Body of pancreas (tissue), 4 donors: Measurements from ENCODE around the gene C16orf95. TPM values are rescaled to one million over a fixed set of nuclear protein-coding genes. Genes with fewer than 3 reads are reported as not detected.
"Not testable (repeated sequence)": the region's sequence is repeated elsewhere in the genome, so short reads cannot be mapped to it uniquely, and the experiment has no call there.

Experiments used
- ATAC-seq: fragments of 150-250 bp; one replicate; pipeline ENCODE4 v1.9.1; 2016
- DNase-seq, 4 donors: peaks; one replicate each; pipeline ENCODE4 v3.0.0-alpha.2; 2019
- H3K27ac ChIP-seq, 4 donors: fragments of 200-600 bp; sonication (generic); 1 replicate in 3 of 4; 2 replicates in 1 of 4; pipeline versions ENCODE4 v1.5.1 to v1.6.1; 2016 to 2019; ENCODE audit warnings: mild to moderate bottlenecking in 1 of 4, mixed read lengths in 1 of 4, moderate library complexity in 1 of 4
- H3K27me3 ChIP-seq, 2 donors: fragments of 200-600 bp; sonication (generic); one replicate each; pipeline ENCODE4 v1.6.0; 2016; ENCODE audit warnings: mild to moderate bottlenecking in 1 of 2
- H3K36me3 ChIP-seq, 2 donors: fragments of 200-600 bp; sonication (generic); replicated peaks in 1 of 2; 2 replicates each; pipeline ENCODE4 v1.5.1; 2016; ENCODE audit warnings: low read depth in 2 of 2; ENCODE audit not compliant: insufficient read depth in 1 of 2
- H3K4me1 ChIP-seq: fragments of 200-600 bp; sonication (generic); one replicate; pipeline ENCODE4 v1.6.0; 2016
- H3K4me3 ChIP-seq, 2 donors: fragments of 200-600 bp; sonication (generic); 1 replicate in 1 of 2; 2 replicates in 1 of 2; pipeline ENCODE4 v1.5.1; 2016 to 2019
- H3K9me3 ChIP-seq, 3 donors: fragments of 200-600 bp; sonication (generic); 1 replicate in 2 of 3; 2 replicates in 1 of 3; pipeline ENCODE4 v1.5.1; 2016
- POLR2A ChIP-seq, 3 donors: fragments of 450-650 bp; IDR thresholded peaks; one replicate each; pipeline ENCODE4 v1.6.1; 2016; ENCODE audit warnings: antibody characterized with exemption in 3 of 3, mild to moderate bottlenecking in 2 of 3
- WGBS, 2 donors: methylation state at CpG; one replicate each; pipeline ENCODE4 v1.1.5; 2017; 5-methylcytosine and 5-hydroxymethylcytosine counted together
- intact Hi-C: fragments of 100-400 bp; cut with DNase I; formaldehyde crosslinking; loops from one replicate; pipeline ENCODE4 v1.15.1; 2023
- total RNA-seq, 2 donors: library from RNA; depleted of rRNA; stranded (reverse); fragments of >200 nt; gene quantifications; one replicate each; pipeline ENCODE4 v1.1.0, GENCODE V29; 2016
- TF ChIP-seq, protein P1 (sequence below), 7 experiments: fragments of 450-650 bp in 4 of 7; fragments of 200-600 bp in 3 of 7; sonication (generic) in 3 of 7; IDR thresholded peaks; one replicate each; pipeline ENCODE4 v1.5.1; 2016 to 2019; ENCODE audit warnings: antibody characterized with exemption in 7 of 7

Gene C16orf95
- total RNA-seq, 2 donors from 2014 or later, result 1.3 to 2.0 TPM

DNA sequence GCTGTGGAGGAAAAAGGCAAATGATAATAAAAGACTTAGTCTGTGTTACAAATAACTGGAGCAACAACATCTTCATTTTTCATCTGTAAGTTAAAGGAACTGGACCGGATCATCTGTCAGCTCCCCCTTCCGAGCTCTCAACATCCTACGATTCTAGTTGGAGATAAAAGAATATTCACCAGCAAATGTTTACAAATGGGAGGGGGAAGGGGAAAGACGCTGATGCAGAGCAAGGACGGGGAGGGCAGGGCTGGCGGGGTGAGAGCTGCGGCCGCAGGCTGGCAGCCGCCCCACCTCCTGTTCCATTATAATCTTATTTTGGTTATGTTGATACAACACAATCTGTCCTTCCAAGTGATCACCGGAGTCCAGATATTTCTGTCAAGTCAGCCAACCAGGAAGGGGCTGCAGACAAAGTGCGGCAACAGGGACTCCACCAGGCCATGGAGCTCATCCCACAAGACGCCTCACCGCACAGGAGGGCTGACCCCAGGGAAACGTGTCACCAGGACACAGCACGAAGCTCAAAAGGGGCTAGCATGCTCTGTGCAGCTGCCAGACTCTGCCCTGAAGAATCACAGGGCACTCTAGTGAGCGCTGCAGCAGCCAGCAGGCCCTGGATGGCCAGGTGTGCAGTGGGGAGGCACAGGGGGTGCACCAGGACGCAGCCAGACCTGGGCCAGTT lies 46.7 kb upstream of the C16orf95 start:
- H3K27me3 ChIP-seq, result no peaks in the 10 kb centered on the region
- TF ChIP-seq, protein P1, sequence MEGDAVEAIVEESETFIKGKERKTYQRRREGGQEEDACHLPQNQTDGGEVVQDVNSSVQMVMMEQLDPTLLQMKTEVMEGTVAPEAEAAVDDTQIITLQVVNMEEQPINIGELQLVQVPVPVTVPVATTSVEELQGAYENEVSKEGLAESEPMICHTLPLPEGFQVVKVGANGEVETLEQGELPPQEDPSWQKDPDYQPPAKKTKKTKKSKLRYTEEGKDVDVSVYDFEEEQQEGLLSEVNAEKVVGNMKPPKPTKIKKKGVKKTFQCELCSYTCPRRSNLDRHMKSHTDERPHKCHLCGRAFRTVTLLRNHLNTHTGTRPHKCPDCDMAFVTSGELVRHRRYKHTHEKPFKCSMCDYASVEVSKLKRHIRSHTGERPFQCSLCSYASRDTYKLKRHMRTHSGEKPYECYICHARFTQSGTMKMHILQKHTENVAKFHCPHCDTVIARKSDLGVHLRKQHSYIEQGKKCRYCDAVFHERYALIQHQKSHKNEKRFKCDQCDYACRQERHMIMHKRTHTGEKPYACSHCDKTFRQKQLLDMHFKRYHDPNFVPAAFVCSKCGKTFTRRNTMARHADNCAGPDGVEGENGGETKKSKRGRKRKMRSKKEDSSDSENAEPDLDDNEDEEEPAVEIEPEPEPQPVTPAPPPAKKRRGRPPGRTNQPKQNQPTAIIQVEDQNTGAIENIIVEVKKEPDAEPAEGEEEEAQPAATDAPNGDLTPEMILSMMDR (IDR thresholded peaks at IDR 0.05), result no peak
- no peak for TF ChIP-seq POLR2A (IDR thresholded peaks at IDR 0.05)
- no peak overlapping the region for H3K4me3 ChIP-seq
- peak overlapping the region in 2 of 4 donors; percentile 19 to 62 for H3K27ac ChIP-seq
- H3K36me3 ChIP-seq, result peaks cover 0 to 6% of the 10 kb centered on the region in 2 donors
- ATAC-seq (peak; percentile 63), DNase-seq (peak; percentile 31 to 60 (median 39))
- H3K9me3 ChIP-seq, result no peaks in the 10 kb centered on the region
- WGBS, 2 donors, result 29 to 36% methylated on average over 10 to 17 of the region's 17 CpGs
- intact Hi-C loops, result no loop called here
- peaks cover 15% of the 10 kb centered on the region for H3K4me1 ChIP-seq

DNA sequence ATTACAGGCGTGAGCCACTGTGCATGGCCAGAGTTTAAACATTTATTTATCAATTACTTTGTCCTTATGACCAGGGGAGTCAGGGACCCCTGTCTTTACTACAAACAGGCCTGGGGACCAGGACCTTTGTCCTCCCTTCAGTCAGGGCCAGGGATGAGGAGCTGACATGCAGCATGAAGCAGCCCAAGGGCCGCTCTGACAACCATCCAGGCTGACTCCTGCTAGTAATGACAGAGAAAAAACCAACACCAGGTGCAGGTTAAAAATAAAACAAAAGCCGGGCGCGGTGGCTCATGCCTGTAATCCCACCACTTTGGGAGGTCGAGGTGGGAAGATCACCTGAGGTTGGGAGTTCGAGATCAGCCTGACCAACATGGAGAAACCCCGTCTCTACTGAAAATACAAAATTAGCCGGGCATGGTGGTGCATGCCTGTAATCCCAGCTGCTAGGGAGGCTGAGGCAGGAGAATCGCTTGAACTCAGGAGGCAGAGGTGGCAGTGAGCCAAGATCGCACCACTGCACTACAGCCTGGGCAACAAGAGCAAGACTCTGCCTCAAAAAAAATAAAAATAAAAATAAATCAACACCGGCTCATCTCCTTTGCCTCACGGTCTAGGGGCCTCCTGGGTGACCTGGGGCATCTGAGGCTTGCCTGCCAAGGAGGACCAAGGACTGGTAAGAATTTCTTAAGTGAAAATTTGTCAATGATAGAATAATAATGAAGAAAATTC lies 45.8 kb upstream of the C16orf95 start:
- H3K4me1 ChIP-seq, result peaks cover 15% of the 10 kb centered on the region
- H3K9me3 ChIP-seq, H3K4me3 ChIP-seq, ATAC-seq, intact Hi-C loops, DNase-seq, H3K27me3 ChIP-seq: not testable (repeated sequence)
- H3K27ac ChIP-seq, result peak overlapping the region in 1 of 4 donors; percentile 9
- H3K36me3 ChIP-seq, result peaks cover 0 to 12% of the 10 kb centered on the region in 2 donors
- WGBS, 2 donors, result 93 to 96% methylated on average over 13 of the region's 13 CpGs

DNA sequence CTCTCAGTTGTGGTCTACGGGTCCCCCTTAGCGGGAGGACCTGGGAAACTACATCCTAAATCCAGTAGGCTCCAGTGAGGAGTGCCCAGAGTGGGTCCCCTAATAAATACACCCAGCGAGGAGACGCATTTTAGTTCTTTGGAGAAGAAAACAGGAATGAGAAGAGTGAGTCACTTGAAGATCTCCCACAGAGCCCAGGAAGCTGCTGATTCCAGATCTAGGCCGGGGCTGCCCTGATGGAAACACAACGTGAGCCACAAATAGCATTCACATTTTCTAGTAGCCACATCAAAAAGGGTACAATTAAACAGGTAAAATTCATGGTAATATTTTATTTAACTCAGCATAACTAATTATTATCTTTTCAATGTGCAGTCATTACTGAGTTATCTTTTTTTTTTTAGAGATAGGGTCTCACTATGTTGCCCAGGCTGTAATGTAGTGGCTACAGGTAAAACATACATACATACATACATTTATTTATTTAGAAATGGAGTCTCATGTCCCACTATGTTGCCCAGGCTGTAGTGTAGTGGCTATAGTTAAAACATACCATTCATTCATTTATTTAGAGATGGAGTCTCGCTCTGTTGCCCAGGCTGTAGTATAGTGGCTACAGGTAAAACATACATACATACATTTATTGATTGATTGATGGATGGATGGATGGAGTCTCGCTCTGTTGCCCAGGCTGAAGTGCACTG lies 44.9 kb upstream of the C16orf95 start:
- DNase-seq (no peak), ATAC-seq (no peak)
- H3K36me3 ChIP-seq, result peaks cover 0 to 13% of the 10 kb centered on the region in 2 donors
- H3K4me3 ChIP-seq, result no peak overlapping the region
- H3K4me1 ChIP-seq, result peaks cover 15% of the 10 kb centered on the region
- no peak overlapping the region for H3K27ac ChIP-seq
- WGBS, 2 donors, result 91 to 96% methylated on average over 8 of the region's 8 CpGs
- no peaks in the 10 kb centered on the region for H3K27me3 ChIP-seq
- TF ChIP-seq, protein P1 (IDR thresholded peaks at IDR 0.05), result no peak
- no peak for TF ChIP-seq POLR2A (IDR thresholded peaks at IDR 0.05)
- intact Hi-C loops, result no loop called here
- H3K9me3 ChIP-seq, result no peaks in the 10 kb centered on the region

DNA sequence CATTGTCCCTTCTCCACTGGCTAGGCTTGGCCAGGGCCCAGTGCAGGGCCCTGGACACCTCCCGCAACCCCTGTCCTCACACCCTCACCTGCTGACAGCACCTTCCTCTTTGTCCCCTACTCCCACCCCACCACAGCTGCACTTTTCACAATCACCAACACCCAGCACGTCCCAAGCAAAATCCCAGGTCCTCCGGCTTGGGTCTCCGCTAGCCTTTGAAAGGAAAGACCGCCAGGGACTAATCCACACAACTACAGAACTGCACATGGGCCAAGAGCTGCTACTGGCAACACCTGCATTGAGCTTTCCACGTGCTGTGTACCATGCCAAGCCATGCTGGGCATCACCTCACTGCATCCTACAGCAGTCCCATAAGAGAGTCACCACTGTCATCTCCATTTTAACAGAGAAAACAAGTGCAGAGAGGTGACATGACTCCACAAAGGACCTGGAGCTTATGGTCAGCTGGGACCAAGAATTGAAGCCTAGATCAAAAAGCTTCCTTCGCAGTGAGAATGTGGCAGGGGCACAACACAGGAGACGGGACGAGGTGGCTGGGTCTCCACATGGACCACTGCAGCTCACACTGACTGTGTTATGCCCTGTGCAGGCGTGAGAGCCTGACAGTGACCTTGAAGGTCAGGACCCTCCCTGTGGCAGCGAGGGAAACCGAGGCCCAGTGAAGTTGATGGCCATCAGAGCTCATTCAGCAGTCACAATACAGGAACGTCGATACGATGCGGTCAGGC lies 43.8 kb upstream of the C16orf95 start:
- 92 to 98% methylated on average over 14 to 16 of the region's 16 CpGs for WGBS, 2 donors
- Histone ChIP-seq H3K27ac (no peak overlapping the region), H3K9me3 (no peaks in the 10 kb centered on the region), H3K36me3 (peaks cover 0 to 13% of the 10 kb centered on the region in 2 donors), H3K27me3 (no peaks in the 10 kb centered on the region), H3K4me3 (no peak overlapping the region), H3K4me1 (peaks cover 15% of the 10 kb centered on the region)
- DNase-seq, result no peak
- intact Hi-C loops, result no loop called here
- no peak for ATAC-seq
- TF ChIP-seq, protein P1 (IDR thresholded peaks at IDR 0.05), result no peak
- TF ChIP-seq POLR2A (IDR thresholded peaks at IDR 0.05), result no peak
